SK-N-SH treated with all-trans-retinoic acid at 6 μM for 48 hours (cell line): ENCODE data around the gene BUD23.

Source experiments
- ATAC-seq: fragments of 200-7000 bp; cut with Tn5 transposase; 3 replicates; pipeline ENCODE4 v1.9.1; 2020; ENCODE audit warnings: mild to moderate bottlenecking, moderate library complexity
- ARNTL ChIP-seq: fragments of 450-650 bp; formaldehyde crosslinking; IDR thresholded peaks from 2 replicates; pipeline ENCODE4 v1.5.0; 2020; ENCODE audit warnings: low read depth, mild to moderate bottlenecking, moderate library complexity, borderline replicate concordance
- CSDC2 ChIP-seq: fragments of 250-450 bp; sonication (Bioruptor Pico); IDR thresholded peaks from 2 replicates; pipeline ENCODE4 v1.5.0; 2020; ENCODE audit warnings: mild to moderate bottlenecking, moderate library complexity
- ESRRG ChIP-seq: fragments of 250-450 bp; sonication (Bioruptor Pico); IDR thresholded peaks from 2 replicates; pipeline ENCODE4 v1.6.1; 2021; ENCODE audit warnings: mild to moderate bottlenecking
- GLIS3 ChIP-seq: fragments of 250-450 bp; sonication (Bioruptor Pico); IDR thresholded peaks from 2 replicates; pipeline ENCODE4 v1.5.0; 2020; ENCODE audit warnings: mild to moderate bottlenecking, moderate library complexity
- ISL1 ChIP-seq: fragments of 250-450 bp; sonication (Bioruptor Pico); IDR thresholded peaks from 2 replicates; pipeline ENCODE4 v2.1.2; 2022; ENCODE audit warnings: mild to moderate bottlenecking, moderate library complexity
- OSR1 ChIP-seq: fragments of 250-450 bp; sonication (Bioruptor Pico); IDR thresholded peaks from 2 replicates; pipeline ENCODE4 v1.8.0; 2022; ENCODE audit warnings: moderate library complexity, mild to moderate bottlenecking, inconsistent platforms
- PPARA ChIP-seq: fragments of 250-450 bp; sonication (Bioruptor Pico); IDR thresholded peaks from 2 replicates; pipeline ENCODE4 v1.5.0; 2020; ENCODE audit warnings: mild to moderate bottlenecking, borderline replicate concordance
- RARB ChIP-seq: fragments of 250-450 bp; sonication (Bioruptor Pico); IDR thresholded peaks from 2 replicates; pipeline ENCODE4 v1.8.0; 2021; ENCODE audit warnings: mild to moderate bottlenecking, moderate library complexity
- TCF4 ChIP-seq: fragments of 250-450 bp; sonication (Bioruptor Pico); IDR thresholded peaks from 2 replicates; pipeline ENCODE4 v1.8.0; 2021; ENCODE audit warnings: mild to moderate bottlenecking, moderate library complexity, borderline replicate concordance
- TOX ChIP-seq: fragments of 250-450 bp; sonication (Bioruptor Pico); IDR thresholded peaks from 2 replicates; pipeline ENCODE4 v1.8.0; 2021; ENCODE audit warnings: mild to moderate bottlenecking, moderate library complexity, borderline replicate concordance
- ZC3H10 ChIP-seq: fragments of 250-450 bp; sonication (Bioruptor Pico); IDR thresholded peaks from 2 replicates; pipeline ENCODE4 v1.5.1; 2021; ENCODE audit warnings: mild to moderate bottlenecking, moderate library complexity
- ZFP3 ChIP-seq: fragments of 250-450 bp; sonication (Bioruptor Pico); IDR thresholded peaks from 2 replicates; pipeline ENCODE4 v1.5.0; 2020; ENCODE audit warnings: mild to moderate bottlenecking, moderate library complexity
- ZFP30 ChIP-seq: fragments of 450-650 bp; formaldehyde crosslinking; IDR thresholded peaks from 2 replicates; pipeline ENCODE4 v1.5.0; 2022; ENCODE audit warnings: mild to moderate bottlenecking, moderate library complexity
- ZNF565 ChIP-seq: fragments of 450-650 bp; formaldehyde crosslinking; conservative IDR thresholded peaks from 2 replicates; pipeline ENCODE4 v1.5.0; 2020; ENCODE audit warnings: low read depth, mild to moderate bottlenecking, moderate library complexity
- ZNF70 ChIP-seq: fragments of 450-650 bp; formaldehyde crosslinking; IDR thresholded peaks from 2 replicates; pipeline ENCODE4 v1.5.0; 2020; ENCODE audit warnings: mild to moderate bottlenecking, moderate library complexity
- ZNF8 ChIP-seq: fragments of 450-650 bp; formaldehyde crosslinking; IDR thresholded peaks from 2 replicates; pipeline ENCODE4 v1.5.0; 2020; ENCODE audit warnings: mild to moderate bottlenecking, moderate library complexity
- TF ChIP-seq, protein P1 (sequence below): fragments of 250-450 bp; sonication (Bioruptor Pico); IDR thresholded peaks from 2 replicates; pipeline ENCODE4 v1.8.0; 2020; ENCODE audit warnings: mild to moderate bottlenecking, moderate library complexity, borderline replicate concordance
- TF ChIP-seq, protein P2 (sequence below): fragments of 250-450 bp; sonication (Bioruptor Pico); IDR thresholded peaks from 2 replicates; pipeline ENCODE4 v1.5.0; 2020; ENCODE audit warnings: mild to moderate bottlenecking, moderate library complexity
- TF ChIP-seq, protein P3 (sequence below): fragments of 250-450 bp; sonication (Bioruptor Pico); IDR thresholded peaks from 2 replicates; pipeline ENCODE4 v1.5.1; 2020; ENCODE audit warnings: low read depth, mild to moderate bottlenecking, moderate library complexity
- TF ChIP-seq, protein P4 (sequence below): fragments of 250-450 bp; sonication (Bioruptor Pico); IDR thresholded peaks from 2 replicates; pipeline ENCODE4 v1.8.0; 2021; ENCODE audit warnings: low read depth, mild to moderate bottlenecking, moderate library complexity, borderline replicate concordance

The BUD23 gene

DNA sequence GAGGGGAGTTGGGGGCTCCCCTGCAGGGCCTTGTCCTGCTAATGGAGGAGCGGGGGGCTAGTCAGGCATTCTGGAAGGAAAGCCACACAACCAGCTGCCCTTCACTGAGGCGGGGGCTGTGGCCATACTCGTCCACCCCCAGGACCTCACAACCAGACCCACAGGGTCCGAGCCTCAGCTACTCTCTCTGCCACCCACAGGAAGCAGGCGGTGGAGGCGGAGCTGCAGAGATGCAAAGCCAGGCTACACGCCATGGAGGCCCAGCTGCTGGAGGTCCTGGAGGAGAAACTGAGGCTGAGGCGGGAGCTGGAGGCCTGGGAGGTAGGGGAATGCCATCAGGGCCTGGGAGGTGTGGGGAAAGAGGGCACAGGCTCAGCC is 52.1 kb downstream of the BUD23 start (continued):
- no peak for TF ChIP-seq ZNF70

DNA sequence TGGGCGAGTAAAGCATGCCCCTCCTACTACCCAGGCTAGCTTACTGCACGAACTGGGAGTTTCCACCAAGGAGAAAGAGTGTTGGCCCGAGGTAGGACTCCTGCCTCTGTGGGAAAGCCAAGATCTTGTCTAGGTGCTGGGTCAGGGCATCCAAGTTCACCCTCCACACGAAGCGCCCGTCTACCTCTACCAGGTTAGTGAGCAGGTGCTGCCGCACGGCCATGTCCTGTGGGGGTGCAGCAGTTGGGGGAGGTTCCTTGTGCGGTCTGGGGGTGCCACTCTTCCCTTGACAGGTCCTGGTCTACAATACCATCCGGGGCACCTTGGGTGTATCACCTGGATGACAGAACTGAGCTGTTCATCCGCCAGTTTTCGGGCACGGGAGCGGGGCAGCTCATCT is 53.5 kb downstream of the BUD23 start:
- TF ChIP-seq GLIS3 (CRISPR knock-in tag) (no peak), OSR1 (CRISPR knock-in tag) (no peak), ISL1 (CRISPR knock-in tag) (no peak), CSDC2 (CRISPR knock-in tag) (no peak), ZC3H10 (CRISPR knock-in tag) (no peak), ARNTL (CRISPR knock-in tag) (no peak), ESRRG (CRISPR knock-in tag) (no peak), TCF4 (CRISPR knock-in tag) (no peak), PPARA (CRISPR knock-in tag) (no peak), RARB (no peak), TOX (CRISPR knock-in tag) (no peak), ZFP30 (CRISPR knock-in tag) (no peak), ZNF565 (no peak)
- TF ChIP-seq, protein P1, sequence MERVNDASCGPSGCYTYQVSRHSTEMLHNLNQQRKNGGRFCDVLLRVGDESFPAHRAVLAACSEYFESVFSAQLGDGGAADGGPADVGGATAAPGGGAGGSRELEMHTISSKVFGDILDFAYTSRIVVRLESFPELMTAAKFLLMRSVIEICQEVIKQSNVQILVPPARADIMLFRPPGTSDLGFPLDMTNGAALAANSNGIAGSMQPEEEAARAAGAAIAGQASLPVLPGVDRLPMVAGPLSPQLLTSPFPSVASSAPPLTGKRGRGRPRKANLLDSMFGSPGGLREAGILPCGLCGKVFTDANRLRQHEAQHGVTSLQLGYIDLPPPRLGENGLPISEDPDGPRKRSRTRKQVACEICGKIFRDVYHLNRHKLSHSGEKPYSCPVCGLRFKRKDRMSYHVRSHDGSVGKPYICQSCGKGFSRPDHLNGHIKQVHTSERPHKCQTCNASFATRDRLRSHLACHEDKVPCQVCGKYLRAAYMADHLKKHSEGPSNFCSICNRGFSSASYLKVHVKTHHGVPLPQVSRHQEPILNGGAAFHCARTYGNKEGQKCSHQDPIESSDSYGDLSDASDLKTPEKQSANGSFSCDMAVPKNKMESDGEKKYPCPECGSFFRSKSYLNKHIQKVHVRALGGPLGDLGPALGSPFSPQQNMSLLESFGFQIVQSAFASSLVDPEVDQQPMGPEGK = no peak
- TF ChIP-seq, protein P2, sequence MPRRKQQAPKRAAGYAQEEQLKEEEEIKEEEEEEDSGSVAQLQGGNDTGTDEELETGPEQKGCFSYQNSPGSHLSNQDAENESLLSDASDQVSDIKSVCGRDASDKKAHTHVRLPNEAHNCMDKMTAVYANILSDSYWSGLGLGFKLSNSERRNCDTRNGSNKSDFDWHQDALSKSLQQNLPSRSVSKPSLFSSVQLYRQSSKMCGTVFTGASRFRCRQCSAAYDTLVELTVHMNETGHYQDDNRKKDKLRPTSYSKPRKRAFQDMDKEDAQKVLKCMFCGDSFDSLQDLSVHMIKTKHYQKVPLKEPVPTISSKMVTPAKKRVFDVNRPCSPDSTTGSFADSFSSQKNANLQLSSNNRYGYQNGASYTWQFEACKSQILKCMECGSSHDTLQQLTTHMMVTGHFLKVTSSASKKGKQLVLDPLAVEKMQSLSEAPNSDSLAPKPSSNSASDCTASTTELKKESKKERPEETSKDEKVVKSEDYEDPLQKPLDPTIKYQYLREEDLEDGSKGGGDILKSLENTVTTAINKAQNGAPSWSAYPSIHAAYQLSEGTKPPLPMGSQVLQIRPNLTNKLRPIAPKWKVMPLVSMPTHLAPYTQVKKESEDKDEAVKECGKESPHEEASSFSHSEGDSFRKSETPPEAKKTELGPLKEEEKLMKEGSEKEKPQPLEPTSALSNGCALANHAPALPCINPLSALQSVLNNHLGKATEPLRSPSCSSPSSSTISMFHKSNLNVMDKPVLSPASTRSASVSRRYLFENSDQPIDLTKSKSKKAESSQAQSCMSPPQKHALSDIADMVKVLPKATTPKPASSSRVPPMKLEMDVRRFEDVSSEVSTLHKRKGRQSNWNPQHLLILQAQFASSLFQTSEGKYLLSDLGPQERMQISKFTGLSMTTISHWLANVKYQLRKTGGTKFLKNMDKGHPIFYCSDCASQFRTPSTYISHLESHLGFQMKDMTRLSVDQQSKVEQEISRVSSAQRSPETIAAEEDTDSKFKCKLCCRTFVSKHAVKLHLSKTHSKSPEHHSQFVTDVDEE (CRISPR knock-in tag) = no peak
- TF ChIP-seq, all 23 proteins: peak for 0
- ATAC-seq = no peak

DNA sequence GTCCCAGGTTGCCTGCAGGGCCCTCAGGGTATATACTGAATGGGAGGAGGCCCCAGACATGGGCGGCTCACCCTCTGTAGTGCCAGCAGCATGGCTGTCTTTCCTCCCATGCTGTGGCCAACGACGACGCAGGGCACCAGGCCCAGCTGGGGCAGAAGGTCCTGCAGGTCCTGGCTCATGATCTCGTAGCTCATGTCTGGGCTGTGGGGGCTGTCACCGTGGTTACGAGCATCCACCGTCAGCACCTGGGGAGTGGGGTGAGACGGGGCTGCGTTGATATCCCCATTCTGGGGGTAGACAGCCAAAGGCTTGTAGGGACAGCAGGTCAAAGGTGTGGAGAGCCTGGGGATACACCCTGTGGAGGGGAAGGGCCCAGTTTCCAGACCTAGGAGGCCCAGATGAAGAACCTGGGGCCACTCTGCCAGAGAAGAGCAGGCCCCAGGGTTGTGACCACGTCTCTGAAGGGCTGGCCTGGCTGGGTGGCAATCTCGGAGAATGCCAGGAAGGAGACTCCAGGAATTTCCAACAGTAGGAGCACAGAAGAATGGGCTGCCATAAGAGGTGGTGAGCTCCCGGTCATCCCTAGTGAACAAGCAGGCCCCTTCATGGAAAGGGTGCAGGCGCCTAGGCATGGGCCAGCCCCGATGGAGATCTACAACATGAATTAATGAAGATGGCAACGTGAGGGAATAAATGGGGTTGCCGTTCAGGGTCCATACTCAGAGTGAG is 54.3 kb downstream of the BUD23 start:
- ATAC-seq = no peak
- TF ChIP-seq ZNF8 (CRISPR knock-in tag) (no peak), TOX (CRISPR knock-in tag) (no peak)

DNA sequence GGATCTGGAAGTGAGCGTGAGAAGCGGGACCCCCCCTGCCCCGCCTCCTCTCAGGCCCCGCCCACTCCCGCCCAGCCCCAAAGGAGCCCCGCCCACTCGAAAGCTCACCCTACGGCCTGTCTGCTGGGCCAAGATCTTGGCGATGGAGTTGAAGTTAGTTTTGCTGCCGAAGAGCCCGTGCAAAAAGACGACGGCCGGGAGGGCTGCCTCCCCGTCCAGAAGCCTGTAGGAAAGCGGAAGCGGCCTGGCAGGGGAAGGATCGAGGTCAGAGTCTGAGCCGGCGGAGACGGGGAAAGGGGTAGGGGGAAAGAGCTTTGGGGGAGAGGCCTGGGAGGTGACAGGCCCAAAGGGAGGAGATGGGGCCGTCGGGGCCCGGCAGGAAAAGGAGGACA is 54.8 kb downstream of the BUD23 start:
- TF ChIP-seq TOX (CRISPR knock-in tag) (no peak), ZFP3 (CRISPR knock-in tag) (no peak), ZFP30 (CRISPR knock-in tag) (no peak), PPARA (CRISPR knock-in tag) (no peak), TCF4 (CRISPR knock-in tag) (no peak), ZNF565 (no peak), GLIS3 (CRISPR knock-in tag) (no peak), ZNF70 (no peak), CSDC2 (CRISPR knock-in tag) (no peak)
- TF ChIP-seq, protein P3, sequence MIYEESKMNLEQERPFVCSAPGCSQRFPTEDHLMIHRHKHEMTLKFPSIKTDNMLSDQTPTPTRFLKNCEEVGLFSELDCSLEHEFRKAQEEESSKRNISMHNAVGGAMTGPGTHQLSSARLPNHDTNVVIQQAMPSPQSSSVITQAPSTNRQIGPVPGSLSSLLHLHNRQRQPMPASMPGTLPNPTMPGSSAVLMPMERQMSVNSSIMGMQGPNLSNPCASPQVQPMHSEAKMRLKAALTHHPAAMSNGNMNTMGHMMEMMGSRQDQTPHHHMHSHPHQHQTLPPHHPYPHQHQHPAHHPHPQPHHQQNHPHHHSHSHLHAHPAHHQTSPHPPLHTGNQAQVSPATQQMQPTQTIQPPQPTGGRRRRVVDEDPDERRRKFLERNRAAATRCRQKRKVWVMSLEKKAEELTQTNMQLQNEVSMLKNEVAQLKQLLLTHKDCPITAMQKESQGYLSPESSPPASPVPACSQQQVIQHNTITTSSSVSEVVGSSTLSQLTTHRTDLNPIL (CRISPR knock-in tag) = no peak
- TF ChIP-seq, protein P4, sequence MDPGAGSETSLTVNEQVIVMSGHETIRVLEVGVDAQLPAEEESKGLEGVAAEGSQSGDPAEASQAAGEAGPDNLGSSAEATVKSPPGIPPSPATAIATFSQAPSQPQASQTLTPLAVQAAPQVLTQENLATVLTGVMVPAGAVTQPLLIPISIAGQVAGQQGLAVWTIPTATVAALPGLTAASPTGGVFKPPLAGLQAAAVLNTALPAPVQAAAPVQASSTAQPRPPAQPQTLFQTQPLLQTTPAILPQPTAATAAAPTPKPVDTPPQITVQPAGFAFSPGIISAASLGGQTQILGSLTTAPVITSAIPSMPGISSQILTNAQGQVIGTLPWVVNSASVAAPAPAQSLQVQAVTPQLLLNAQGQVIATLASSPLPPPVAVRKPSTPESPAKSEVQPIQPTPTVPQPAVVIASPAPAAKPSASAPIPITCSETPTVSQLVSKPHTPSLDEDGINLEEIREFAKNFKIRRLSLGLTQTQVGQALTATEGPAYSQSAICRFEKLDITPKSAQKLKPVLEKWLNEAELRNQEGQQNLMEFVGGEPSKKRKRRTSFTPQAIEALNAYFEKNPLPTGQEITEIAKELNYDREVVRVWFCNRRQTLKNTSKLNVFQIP (CRISPR knock-in tag) = no peak
- peak; percentile 50 for ATAC-seq
